Measurements from ENCODE around the gene FBXL17.

The FBXL17 gene

DNA sequence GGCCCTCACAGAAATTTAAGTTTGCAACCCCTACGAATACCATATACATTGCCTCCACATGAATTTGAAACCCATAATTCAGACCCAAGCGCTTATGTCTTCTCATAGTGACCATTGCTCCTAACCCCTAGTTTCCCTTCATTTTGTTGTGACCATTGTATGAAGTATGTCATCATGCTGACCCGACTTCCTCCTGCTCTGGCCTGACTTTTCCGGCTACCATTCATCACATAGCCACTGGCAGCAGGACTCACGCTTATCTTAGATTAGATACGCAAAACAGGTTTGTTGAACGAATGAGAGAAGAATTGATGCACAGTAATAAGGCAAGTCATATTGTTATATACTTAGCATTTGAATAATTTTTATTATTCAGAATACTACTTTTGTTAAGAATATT lies 345.4 kb downstream of the FBXL17 start:
- Histone ChIP-seq H3K4me3 (ENCODE audit: insufficient read depth, low read length, poor library complexity, severe bottlenecking) (no peak overlapping the region), H3K9ac (ENCODE audit: low read length) (no peak overlapping the region), H3K4me2 (ENCODE audit: low read depth, low read length, poor library complexity, severe bottlenecking) (no peak overlapping the region), H4K20me1 (ENCODE audit: low read depth, low read length) (no peaks in the 10 kb centered on the region), H2AFZ (ENCODE audit: low read depth, low read length, severe bottlenecking) (no peak overlapping the region), H3K36me3 (ENCODE audit: low read length) (no peaks in the 10 kb centered on the region), H3K27ac (ENCODE audit: low read depth, low read length) (no peak overlapping the region), H3K79me2 (ENCODE audit: insufficient read depth, low read length) (no peaks in the 10 kb centered on the region), H3K9me2 (replicated peaks; ENCODE audit: insufficient read depth, low read length) (no peaks in the 10 kb centered on the region), H3K9me3 (ENCODE audit: insufficient read depth, low read length) (no peaks in the 10 kb centered on the region), H3K27me3 (ENCODE audit: low read length) (no peaks in the 10 kb centered on the region), H3F3A (ENCODE audit: insufficient read depth) (no peaks in the 10 kb centered on the region)
- TF ChIP-seq, protein P1, sequence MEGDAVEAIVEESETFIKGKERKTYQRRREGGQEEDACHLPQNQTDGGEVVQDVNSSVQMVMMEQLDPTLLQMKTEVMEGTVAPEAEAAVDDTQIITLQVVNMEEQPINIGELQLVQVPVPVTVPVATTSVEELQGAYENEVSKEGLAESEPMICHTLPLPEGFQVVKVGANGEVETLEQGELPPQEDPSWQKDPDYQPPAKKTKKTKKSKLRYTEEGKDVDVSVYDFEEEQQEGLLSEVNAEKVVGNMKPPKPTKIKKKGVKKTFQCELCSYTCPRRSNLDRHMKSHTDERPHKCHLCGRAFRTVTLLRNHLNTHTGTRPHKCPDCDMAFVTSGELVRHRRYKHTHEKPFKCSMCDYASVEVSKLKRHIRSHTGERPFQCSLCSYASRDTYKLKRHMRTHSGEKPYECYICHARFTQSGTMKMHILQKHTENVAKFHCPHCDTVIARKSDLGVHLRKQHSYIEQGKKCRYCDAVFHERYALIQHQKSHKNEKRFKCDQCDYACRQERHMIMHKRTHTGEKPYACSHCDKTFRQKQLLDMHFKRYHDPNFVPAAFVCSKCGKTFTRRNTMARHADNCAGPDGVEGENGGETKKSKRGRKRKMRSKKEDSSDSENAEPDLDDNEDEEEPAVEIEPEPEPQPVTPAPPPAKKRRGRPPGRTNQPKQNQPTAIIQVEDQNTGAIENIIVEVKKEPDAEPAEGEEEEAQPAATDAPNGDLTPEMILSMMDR (IDR thresholded peaks at IDR 0.05; ENCODE audit: insufficient read depth, low read length, poor library complexity, severe bottlenecking): no peak
- TF ChIP-seq EZH2phosphoT487 (conservative IDR thresholded peaks at IDR 0.05; ENCODE audit: low read length): no peak

GRCh38 chr5:108028883-108029282 lies 353.0 kb downstream of the FBXL17 start:
- TF ChIP-seq, protein P1 (IDR thresholded peaks at IDR 0.05; ENCODE audit: insufficient read depth, low read length, poor library complexity, severe bottlenecking): no peak
- TF ChIP-seq EZH2phosphoT487 (conservative IDR thresholded peaks at IDR 0.05; ENCODE audit: low read length): no peak
- Histone ChIP-seq H3F3A (ENCODE audit: insufficient read depth) (no peaks in the 10 kb centered on the region), H3K79me2 (ENCODE audit: insufficient read depth, low read length) (no peaks in the 10 kb centered on the region), H3K27me3 (ENCODE audit: low read length) (no peaks in the 10 kb centered on the region), H3K9me3 (ENCODE audit: insufficient read depth, low read length) (no peaks in the 10 kb centered on the region), H3K4me3 (ENCODE audit: insufficient read depth, low read length, poor library complexity, severe bottlenecking) (no peak overlapping the region), H3K9ac (ENCODE audit: low read length) (no peak overlapping the region), H3K9me2 (replicated peaks; ENCODE audit: insufficient read depth, low read length) (no peaks in the 10 kb centered on the region), H3K4me2 (ENCODE audit: low read depth, low read length, poor library complexity, severe bottlenecking) (no peak overlapping the region), H4K20me1 (ENCODE audit: low read depth, low read length) (no peaks in the 10 kb centered on the region), H3K27ac (ENCODE audit: low read depth, low read length) (no peak overlapping the region), H2AFZ (ENCODE audit: low read depth, low read length, severe bottlenecking) (no peak overlapping the region), H3K36me3 (ENCODE audit: low read length) (no peaks in the 10 kb centered on the region)

- H3K4me3 ChIP-seq (ENCODE audit: insufficient read depth, low read length, poor library complexity, severe bottlenecking): no peak overlapping the region
- TF ChIP-seq, protein P1 (IDR thresholded peaks at IDR 0.05; ENCODE audit: insufficient read depth, low read length, poor library complexity, severe bottlenecking): no peak
- TF ChIP-seq EZH2phosphoT487 (conservative IDR thresholded peaks at IDR 0.05; ENCODE audit: low read length): no peak
- no peaks in the 10 kb centered on the region for H3K27me3 ChIP-seq (ENCODE audit: low read length)
- no peaks in the 10 kb centered on the region for H3K9me2 ChIP-seq (replicated peaks; ENCODE audit: insufficient read depth, low read length)
- no peaks in the 10 kb centered on the region for H3K36me3 ChIP-seq (ENCODE audit: low read length)
- no peaks in the 10 kb centered on the region for H3K79me2 ChIP-seq (ENCODE audit: insufficient read depth, low read length)
- no peak overlapping the region for H3K9ac ChIP-seq (ENCODE audit: low read length)
- H3F3A ChIP-seq (ENCODE audit: insufficient read depth): no peaks in the 10 kb centered on the region
- no peak overlapping the region for H3K4me2 ChIP-seq (ENCODE audit: low read depth, low read length, poor library complexity, severe bottlenecking)
- no peak overlapping the region for H2AFZ ChIP-seq (ENCODE audit: low read depth, low read length, severe bottlenecking)
- no peaks in the 10 kb centered on the region for H3K9me3 ChIP-seq (ENCODE audit: insufficient read depth, low read length)
- no peaks in the 10 kb centered on the region for H4K20me1 ChIP-seq (ENCODE audit: low read depth, low read length)
- H3K27ac ChIP-seq (ENCODE audit: low read depth, low read length): no peak overlapping the region
Measured at GRCh38 chr5:108028412-108028811, 353.5 kb downstream of the FBXL17 start.

Measured in SU-DHL-6 (cell line).